Activated T-cell treated with anti-CD3 and anti-CD28 coated beads, Interleukin-2, amount 50 U/mL, for 72 hours (primary cell): Measurements from ENCODE around the gene TEAD1. TPM values are rescaled to one million over a fixed set of nuclear protein-coding genes. Genes with fewer than 3 reads are reported as not detected.

Experiments used
- ATAC-seq, 2 donors: fragments of 150-1000 bp; cut with Tn5 transposase; replicated peaks in 1 of 2; 2 replicates each; pipeline ENCODE4 v1.10.0; 2021; ENCODE audit warnings: moderate library complexity in 2 of 2, mild to moderate bottlenecking in 1 of 2
- DNase-seq, 2 donors: peaks; one replicate each; pipeline ENCODE4 v3.0.0; 2021 to 2022; ENCODE audit warnings: mixed read lengths in 1 of 2
- H3K27ac Mint-ChIP-seq: one replicate; pipeline ENCODE4 v1.8.0; 2022; ENCODE audit warnings: mild to moderate bottlenecking, moderate library complexity, mixed read lengths
- H3K27me3 Mint-ChIP-seq: one replicate; pipeline ENCODE4 v1.8.0; 2022; ENCODE audit warnings: low read depth, mixed read lengths
- H3K36me3 Mint-ChIP-seq, 2 donors: one replicate each; pipeline ENCODE4 v1.8.0; 2022; ENCODE audit warnings: mixed read lengths in 2 of 2, mild to moderate bottlenecking in 1 of 2; ENCODE audit not compliant: insufficient read depth in 2 of 2
- H3K4me1 Mint-ChIP-seq: one replicate; pipeline ENCODE4 v1.8.0; 2022; ENCODE audit warnings: low read depth, mixed read lengths
- H3K4me3 Mint-ChIP-seq, 2 donors: one replicate each; pipeline ENCODE4 v1.8.0; 2022; ENCODE audit warnings: mild to moderate bottlenecking in 2 of 2, mixed read lengths in 2 of 2, moderate library complexity in 2 of 2
- H3K9me3 Mint-ChIP-seq, 2 donors: one replicate each; pipeline ENCODE4 v1.8.0; 2022; ENCODE audit warnings: mixed read lengths in 2 of 2
- total RNA-seq, 2 donors: library from RNA; stranded (reverse); gene quantifications; one replicate each; pipeline ENCODE4 v1.2.3, GENCODE V29; 2022

TEAD1 gene
- total RNA-seq = under 1 TPM; 0.31 to 0.35 TPM

GRCh38 chr11:12673924-12674570, at the start of gene TEAD1:
TSS of gene TEAD1 (plus strand) at chr11:12674421.
- peak within 1 kb of the TSS; percentile 81 to 90 for H3K4me3 Mint-ChIP-seq
- H3K27me3 Mint-ChIP-seq = peaks cover 72% of the 10 kb centered on the region
- H3K9me3 Mint-ChIP-seq = peaks cover 0 to 1% of the 10 kb centered on the region in 2 donors
- peaks cover 5% of the 10 kb centered on the region for H3K4me1 Mint-ChIP-seq
- peak within 1 kb of the TSS; percentile 24 for H3K27ac Mint-ChIP-seq
- H3K36me3 Mint-ChIP-seq = peaks cover 0 to 4% of the 10 kb centered on the region in 2 donors
- ATAC-seq = peak; percentile 87 to 88
- peak; percentile 87 to 90 for DNase-seq

GRCh38 chr11:12624595-12624994, 49.6 kb upstream of the TEAD1 start:
- H3K27me3 Mint-ChIP-seq = peaks cover 1% of the 10 kb centered on the region
- DNase-seq = no peak
- no peak for ATAC-seq
- no peak overlapping the region for H3K4me3 Mint-ChIP-seq
- H3K9me3 Mint-ChIP-seq = peaks cover 8 to 10% of the 10 kb centered on the region in 2 donors
- peaks cover 5 to 9% of the 10 kb centered on the region in 2 donors for H3K36me3 Mint-ChIP-seq
- H3K27ac Mint-ChIP-seq = no peak overlapping the region
- H3K4me1 Mint-ChIP-seq = no peaks in the 10 kb centered on the region

- ATAC-seq (no peak), DNase-seq (no peak)
- peaks cover 8 to 10% of the 10 kb centered on the region in 2 donors for H3K9me3 Mint-ChIP-seq
- no peaks in the 10 kb centered on the region for H3K4me1 Mint-ChIP-seq
- H3K4me3 Mint-ChIP-seq = no peak overlapping the region
- H3K27me3 Mint-ChIP-seq = peaks cover 5% of the 10 kb centered on the region
- no peak overlapping the region for H3K27ac Mint-ChIP-seq
- H3K36me3 Mint-ChIP-seq = peaks cover 5 to 9% of the 10 kb centered on the region in 2 donors
Observed at GRCh38 chr11:12625438-12626071, 48.7 kb upstream of the TEAD1 start.

GRCh38 chr11:12626616-12627015, 47.6 kb upstream of the TEAD1 start:
- H3K36me3 Mint-ChIP-seq = peaks cover 2 to 9% of the 10 kb centered on the region in 2 donors
- no peak overlapping the region for H3K27ac Mint-ChIP-seq
- peaks cover 5 to 6% of the 10 kb centered on the region in 2 donors for H3K9me3 Mint-ChIP-seq
- H3K4me1 Mint-ChIP-seq = no peaks in the 10 kb centered on the region
- no peak overlapping the region for H3K4me3 Mint-ChIP-seq
- DNase-seq (no peak), ATAC-seq (no peak)
- H3K27me3 Mint-ChIP-seq = peaks cover 5% of the 10 kb centered on the region

GRCh38 chr11:12628314-12628713, 45.9 kb upstream of the TEAD1 start:
- Mint-ChIP-seq H3K27ac (no peak overlapping the region), H3K27me3 (peaks cover 5% of the 10 kb centered on the region), H3K9me3 (peaks cover 5% of the 10 kb centered on the region in 2 donors), H3K36me3 (peaks cover 2 to 7% of the 10 kb centered on the region in 2 donors), H3K4me3 (no peak overlapping the region), H3K4me1 (no peaks in the 10 kb centered on the region)
- ATAC-seq (no peak), DNase-seq (no peak)

- H3K27ac Mint-ChIP-seq = no peak overlapping the region
- DNase-seq (no peak), ATAC-seq (no peak)
- H3K4me1 Mint-ChIP-seq = no peaks in the 10 kb centered on the region
- H3K36me3 Mint-ChIP-seq = peaks cover 0 to 2% of the 10 kb centered on the region in 2 donors
- peaks cover 5% of the 10 kb centered on the region for H3K27me3 Mint-ChIP-seq
- no peak overlapping the region for H3K4me3 Mint-ChIP-seq
- H3K9me3 Mint-ChIP-seq = peaks cover 0 to 2% of the 10 kb centered on the region in 2 donors
Observed at GRCh38 chr11:12629601-12630313, 44.5 kb upstream of the TEAD1 start.

GRCh38 chr11:12631651-12632050, 42.6 kb upstream of the TEAD1 start:
- no peaks in the 10 kb centered on the region for H3K9me3 Mint-ChIP-seq
- no peak overlapping the region for H3K4me3 Mint-ChIP-seq
- no peak overlapping the region for H3K27ac Mint-ChIP-seq
- H3K27me3 Mint-ChIP-seq = peaks cover 5% of the 10 kb centered on the region
- H3K36me3 Mint-ChIP-seq = no peaks in the 10 kb centered on the region
- ATAC-seq = no peak
- no peak for DNase-seq
- H3K4me1 Mint-ChIP-seq = no peaks in the 10 kb centered on the region

GRCh38 chr11:12634329-12634728, 39.9 kb upstream of the TEAD1 start:
- peaks cover 5% of the 10 kb centered on the region for H3K27me3 Mint-ChIP-seq
- no peak overlapping the region for H3K27ac Mint-ChIP-seq
- no peaks in the 10 kb centered on the region for H3K4me1 Mint-ChIP-seq
- H3K36me3 Mint-ChIP-seq = no peaks in the 10 kb centered on the region
- H3K9me3 Mint-ChIP-seq = no peaks in the 10 kb centered on the region
- ATAC-seq = no peak
- no peak overlapping the region for H3K4me3 Mint-ChIP-seq
- DNase-seq = no peak

- H3K4me3 Mint-ChIP-seq = no peak overlapping the region
Observed at GRCh38 chr11:12636871-12637410, 37.3 kb upstream of the TEAD1 start.

GRCh38 chr11:12639388-12639787, 34.8 kb upstream of the TEAD1 start:
- no peaks in the 10 kb centered on the region for H3K9me3 Mint-ChIP-seq
- H3K27me3 Mint-ChIP-seq = no peaks in the 10 kb centered on the region
- no peaks in the 10 kb centered on the region for H3K36me3 Mint-ChIP-seq
- ATAC-seq (no peak), DNase-seq (no peak)
- H3K4me3 Mint-ChIP-seq = no peak overlapping the region
- H3K4me1 Mint-ChIP-seq = no peaks in the 10 kb centered on the region
- no peak overlapping the region for H3K27ac Mint-ChIP-seq

More at GRCh38 chr11:12636871-12637410, 37.3 kb upstream of the TEAD1 start:
- Mint-ChIP-seq H3K36me3 (no peaks in the 10 kb centered on the region), H3K27me3 (no peaks in the 10 kb centered on the region), H3K27ac (no peak overlapping the region), H3K9me3 (no peaks in the 10 kb centered on the region), H3K4me1 (no peaks in the 10 kb centered on the region)
- ATAC-seq (no peak), DNase-seq (no peak)

GRCh38 chr11:12640355-12640754, 33.9 kb upstream of the TEAD1 start:
- Mint-ChIP-seq H3K4me3 (no peak overlapping the region), H3K27me3 (no peaks in the 10 kb centered on the region), H3K4me1 (no peaks in the 10 kb centered on the region), H3K27ac (no peak overlapping the region), H3K36me3 (no peaks in the 10 kb centered on the region), H3K9me3 (no peaks in the 10 kb centered on the region)
- ATAC-seq (no peak), DNase-seq (no peak)

GRCh38 chr11:12640926-12641849, 33.0 kb upstream of the TEAD1 start:
- Mint-ChIP-seq H3K4me3 (no peak overlapping the region), H3K27me3 (no peaks in the 10 kb centered on the region), H3K9me3 (no peaks in the 10 kb centered on the region), H3K27ac (no peak overlapping the region), H3K4me1 (no peaks in the 10 kb centered on the region), H3K36me3 (no peaks in the 10 kb centered on the region)
- no peak for DNase-seq
- ATAC-seq = no peak
